Thyroid gland (tissue), 4 donors: ENCODE results near the gene PALLD.

Source experiments
- CTCF ChIP-seq, 6 experiments: fragments of 200-600 bp in 3 of 6; fragments of 450-650 bp in 3 of 6; sonication (generic) in 3 of 6; IDR thresholded peaks; one replicate each; pipeline ENCODE4 v1.5.1; 2016 to 2019; ENCODE audit warnings: antibody characterized with exemption in 6 of 6, mild to moderate bottlenecking in 2 of 6, inconsistent platforms in 1 of 6, moderate library complexity in 1 of 6
- POLR2A ChIP-seq, 2 donors: fragments of 450-650 bp; IDR thresholded peaks; one replicate each; pipeline ENCODE4 v1.6.1; 2017; ENCODE audit warnings: antibody characterized with exemption in 2 of 2, mild to moderate bottlenecking in 2 of 2, moderate library complexity in 1 of 2

GRCh38 chr4:168857546-168858314 is 360.9 kb downstream of the PALLD start:
- TF ChIP-seq CTCF (IDR thresholded peaks at IDR 0.05): no peak
- no peak for TF ChIP-seq POLR2A (IDR thresholded peaks at IDR 0.05)
